ENCODE results near the gene UNKL. TPM values are rescaled to one million over a fixed set of nuclear protein-coding genes. Genes with fewer than 3 reads are reported as not detected.

UNKL gene
- total and polyA plus RNA-seq, 2 experiments from 2014 or later = 16.5 to 35.7 TPM

DNA sequence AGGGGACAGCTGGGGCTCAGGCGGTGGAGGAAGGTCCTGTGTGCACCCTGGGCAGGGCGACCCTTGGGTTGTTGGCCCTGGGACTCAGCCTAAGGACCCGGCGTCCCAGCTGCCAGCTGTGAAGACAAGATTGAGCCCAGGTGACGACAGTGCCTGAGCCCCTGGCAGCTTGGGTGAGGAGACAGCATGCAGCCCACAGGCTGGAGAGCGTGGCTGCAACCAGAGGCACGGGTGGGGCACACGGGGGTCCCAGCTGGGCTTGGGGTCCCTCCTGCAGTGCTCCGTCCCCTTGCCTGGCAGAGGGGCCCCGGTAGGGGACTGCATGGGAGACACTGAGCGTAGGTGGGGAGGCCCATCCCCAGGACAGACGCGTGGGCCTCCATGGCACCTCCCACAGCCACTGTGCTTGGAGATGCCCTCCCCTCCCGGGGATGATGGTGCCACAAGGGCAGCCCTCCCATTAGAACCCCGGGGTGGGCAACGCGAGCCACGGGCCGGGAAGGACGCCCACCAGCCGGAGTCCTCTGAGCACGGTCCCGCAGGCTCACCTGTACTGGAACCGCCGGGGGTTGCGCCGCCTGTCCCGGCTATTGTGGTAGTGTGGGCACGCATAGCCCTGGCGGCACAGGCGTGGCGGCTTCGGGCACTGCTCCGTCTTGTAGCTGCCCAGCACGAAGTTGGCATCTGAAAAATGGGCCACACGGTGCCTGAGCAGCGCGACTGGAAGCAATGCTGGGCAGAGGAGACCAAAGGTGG is 15.5 kb downstream of the UNKL start:
- no peaks in the 10 kb centered on the region for H3K4me1 ChIP-seq (ENCODE audit: low read depth)
- no peak overlapping the region for H3K27ac ChIP-seq
- no peak for TF ChIP-seq CTCF (IDR thresholded peaks at IDR 0.05; ENCODE audit: low read depth, low read length)
- no peak for DNase-seq (ENCODE audit: low read depth in 1 of 2, low spot score in 1 of 2)
- H3K9me3 ChIP-seq (ENCODE audit: low read depth) = no peaks in the 10 kb centered on the region
- no peak overlapping the region for H3K4me3 ChIP-seq
- no peaks in the 10 kb centered on the region for H3K27me3 ChIP-seq
- peaks cover 6% of the 10 kb centered on the region for H3K36me3 ChIP-seq

GRCh38 chr16:1398351-1398750 is 16.2 kb downstream of the UNKL start:
- no peak for DNase-seq (ENCODE audit: low read depth in 1 of 2, low spot score in 1 of 2)
- H3K4me1 ChIP-seq (ENCODE audit: low read depth) = no peaks in the 10 kb centered on the region
- H3K27ac ChIP-seq = no peak overlapping the region
- H3K4me3 ChIP-seq = no peak overlapping the region
- H3K27me3 ChIP-seq = no peaks in the 10 kb centered on the region
- H3K9me3 ChIP-seq (ENCODE audit: low read depth) = no peaks in the 10 kb centered on the region
- H3K36me3 ChIP-seq = peaks cover 6% of the 10 kb centered on the region
- TF ChIP-seq CTCF (IDR thresholded peaks at IDR 0.05; ENCODE audit: low read depth, low read length) = no peak

GRCh38 chr16:1397779-1398178 is 16.7 kb downstream of the UNKL start:
- peaks cover 6% of the 10 kb centered on the region for H3K36me3 ChIP-seq
- no peaks in the 10 kb centered on the region for H3K9me3 ChIP-seq (ENCODE audit: low read depth)
- DNase-seq (ENCODE audit: low read depth in 1 of 2, low spot score in 1 of 2) = no peak
- no peaks in the 10 kb centered on the region for H3K4me1 ChIP-seq (ENCODE audit: low read depth)
- no peak overlapping the region for H3K27ac ChIP-seq
- no peak for TF ChIP-seq CTCF (IDR thresholded peaks at IDR 0.05; ENCODE audit: low read depth, low read length)
- H3K27me3 ChIP-seq = no peaks in the 10 kb centered on the region
- H3K4me3 ChIP-seq = no peak overlapping the region

- Histone ChIP-seq H3K4me3 (no peak overlapping the region), H3K4me1 (ENCODE audit: low read depth) (no peaks in the 10 kb centered on the region), H3K36me3 (peaks cover 9% of the 10 kb centered on the region), H3K9me3 (ENCODE audit: low read depth) (no peaks in the 10 kb centered on the region), H3K27me3 (no peaks in the 10 kb centered on the region), H3K27ac (no peak overlapping the region)
- no peak for TF ChIP-seq CTCF (IDR thresholded peaks at IDR 0.05; ENCODE audit: low read depth, low read length)
- DNase-seq (ENCODE audit: low read depth in 1 of 2, low spot score in 1 of 2) = no peak
Observed at GRCh38 chr16:1395444-1396031, 19.0 kb downstream of the UNKL start.

GRCh38 chr16:1394367-1394951 is 20.0 kb downstream of the UNKL start:
- Histone ChIP-seq H3K27ac (no peak overlapping the region), H3K36me3 (peaks cover 14% of the 10 kb centered on the region), H3K4me3 (no peak overlapping the region), H3K27me3 (no peaks in the 10 kb centered on the region), H3K9me3 (ENCODE audit: low read depth) (no peaks in the 10 kb centered on the region), H3K4me1 (ENCODE audit: low read depth) (no peaks in the 10 kb centered on the region)
- no peak for DNase-seq (ENCODE audit: low read depth in 1 of 2, low spot score in 1 of 2)
- no peak for TF ChIP-seq CTCF (IDR thresholded peaks at IDR 0.05; ENCODE audit: low read depth, low read length)

All from cardiac muscle cell (in vitro differentiated cells and primary cell).